Endothelial cell (in vitro differentiated cells): ENCODE results near the gene GID4. TPM values are rescaled to one million over a fixed set of nuclear protein-coding genes. Genes with fewer than 3 reads are reported as not detected.

ENCODE experiments used
- DNase-seq: peaks from one replicate; pipeline ENCODE4 v3.0.0; 2021; ENCODE audit warnings: low spot score
- H3K27ac Mint-ChIP-seq: one replicate; pipeline ENCODE4 v1.8.0; 2021; ENCODE audit warnings: mixed read lengths, inconsistent platforms; ENCODE audit not compliant: unreplicated experiment
- H3K27me3 Mint-ChIP-seq: one replicate; pipeline ENCODE4 v1.8.0; 2021; ENCODE audit warnings: mild to moderate bottlenecking, moderate library complexity, mixed read lengths, inconsistent platforms; ENCODE audit not compliant: unreplicated experiment
- H3K36me3 Mint-ChIP-seq: one replicate; pipeline ENCODE4 v1.8.0; 2021; ENCODE audit warnings: mild to moderate bottlenecking, low read depth, mixed read lengths, inconsistent platforms; ENCODE audit not compliant: unreplicated experiment
- H3K4me1 Mint-ChIP-seq: one replicate; pipeline ENCODE4 v1.8.0; 2021; ENCODE audit warnings: mild to moderate bottlenecking, mixed read lengths, inconsistent platforms; ENCODE audit not compliant: unreplicated experiment
- H3K4me3 Mint-ChIP-seq: one replicate; pipeline ENCODE4 v1.8.0; 2021; ENCODE audit warnings: mild to moderate bottlenecking, mixed read lengths, inconsistent platforms; ENCODE audit not compliant: unreplicated experiment
- H3K9me3 Mint-ChIP-seq: one replicate; pipeline ENCODE4 v1.8.0; 2021; ENCODE audit warnings: mixed read lengths, inconsistent platforms; ENCODE audit not compliant: unreplicated experiment
- total RNA-seq: library from RNA; stranded (reverse); fragmentation: NEBNext Ultra II Directional; extraction: Animal tissue kit (Norgen Biotek cat#: 25700); gene quantifications from one replicate; pipeline ENCODE4 v1.2.1, GENCODE V29; 2021; ENCODE audit not compliant: unreplicated experiment
- TF ChIP-seq, protein P1 (sequence below): fragments of 200-600 bp; sonication (generic); IDR thresholded peaks from one replicate; pipeline ENCODE4 v1.5.0; 2021; ENCODE audit warnings: antibody characterized with exemption; ENCODE audit not compliant: unreplicated experiment

The GID4 gene
- total RNA-seq, 1 donor from 2014 or later, result 15.5 TPM

DNA sequence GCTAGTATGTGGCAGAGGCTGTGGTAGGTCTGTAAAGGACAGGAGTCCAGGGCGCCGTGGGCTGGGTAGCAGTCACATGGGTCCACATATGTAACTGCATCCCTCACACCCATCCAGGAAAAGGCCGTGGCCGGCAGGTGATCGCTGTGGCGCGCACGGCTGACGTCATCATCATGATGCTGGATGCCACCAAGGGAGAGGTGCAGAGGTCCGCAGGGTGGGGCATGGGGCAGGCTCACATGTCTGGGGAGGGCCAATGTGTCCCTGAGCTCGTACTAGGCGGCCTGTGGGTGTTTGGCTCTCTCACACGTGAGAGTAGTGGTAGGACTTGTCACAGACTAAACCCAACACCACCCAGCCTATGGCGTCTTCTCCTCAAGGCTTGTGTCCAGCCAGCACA, 60.3 kb downstream of the GID4 start:
- no peaks in the 10 kb centered on the region for H3K9me3 Mint-ChIP-seq
- no peak overlapping the region for H3K27ac Mint-ChIP-seq
- H3K4me1 Mint-ChIP-seq, result no peaks in the 10 kb centered on the region
- peaks cover 3% of the 10 kb centered on the region for H3K27me3 Mint-ChIP-seq
- H3K4me3 Mint-ChIP-seq, result no peak overlapping the region
- H3K36me3 Mint-ChIP-seq, result peaks cover 24% of the 10 kb centered on the region
- TF ChIP-seq, protein P1, sequence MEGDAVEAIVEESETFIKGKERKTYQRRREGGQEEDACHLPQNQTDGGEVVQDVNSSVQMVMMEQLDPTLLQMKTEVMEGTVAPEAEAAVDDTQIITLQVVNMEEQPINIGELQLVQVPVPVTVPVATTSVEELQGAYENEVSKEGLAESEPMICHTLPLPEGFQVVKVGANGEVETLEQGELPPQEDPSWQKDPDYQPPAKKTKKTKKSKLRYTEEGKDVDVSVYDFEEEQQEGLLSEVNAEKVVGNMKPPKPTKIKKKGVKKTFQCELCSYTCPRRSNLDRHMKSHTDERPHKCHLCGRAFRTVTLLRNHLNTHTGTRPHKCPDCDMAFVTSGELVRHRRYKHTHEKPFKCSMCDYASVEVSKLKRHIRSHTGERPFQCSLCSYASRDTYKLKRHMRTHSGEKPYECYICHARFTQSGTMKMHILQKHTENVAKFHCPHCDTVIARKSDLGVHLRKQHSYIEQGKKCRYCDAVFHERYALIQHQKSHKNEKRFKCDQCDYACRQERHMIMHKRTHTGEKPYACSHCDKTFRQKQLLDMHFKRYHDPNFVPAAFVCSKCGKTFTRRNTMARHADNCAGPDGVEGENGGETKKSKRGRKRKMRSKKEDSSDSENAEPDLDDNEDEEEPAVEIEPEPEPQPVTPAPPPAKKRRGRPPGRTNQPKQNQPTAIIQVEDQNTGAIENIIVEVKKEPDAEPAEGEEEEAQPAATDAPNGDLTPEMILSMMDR, result no peak
- DNase-seq, result no peak

DNA sequence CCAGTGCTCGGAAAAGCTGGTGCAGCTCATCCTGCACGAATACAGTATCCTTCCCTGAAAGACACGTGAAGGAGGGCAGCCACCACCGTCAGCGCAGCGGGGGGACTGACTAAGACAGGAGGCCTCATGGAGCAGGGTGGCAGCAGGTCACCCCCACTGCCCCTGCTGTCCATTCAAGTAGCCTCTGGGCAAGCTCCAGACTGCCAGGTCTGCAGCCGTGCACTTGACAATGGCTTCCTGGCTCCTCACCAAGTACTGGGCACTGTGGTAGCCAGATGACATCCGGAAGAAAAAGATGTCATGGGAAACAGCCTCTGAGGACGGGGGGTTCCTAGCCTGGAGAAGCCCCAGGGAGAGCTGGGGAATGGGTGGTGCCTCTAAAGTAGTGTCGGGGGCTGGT, 61.4 kb downstream of the GID4 start:
- Mint-ChIP-seq H3K4me1 (no peaks in the 10 kb centered on the region), H3K27me3 (peaks cover 3% of the 10 kb centered on the region), H3K27ac (no peak overlapping the region), H3K4me3 (no peak overlapping the region), H3K9me3 (no peaks in the 10 kb centered on the region), H3K36me3 (peaks cover 24% of the 10 kb centered on the region)
- no peak for DNase-seq
- TF ChIP-seq, protein P1, result no peak

DNA sequence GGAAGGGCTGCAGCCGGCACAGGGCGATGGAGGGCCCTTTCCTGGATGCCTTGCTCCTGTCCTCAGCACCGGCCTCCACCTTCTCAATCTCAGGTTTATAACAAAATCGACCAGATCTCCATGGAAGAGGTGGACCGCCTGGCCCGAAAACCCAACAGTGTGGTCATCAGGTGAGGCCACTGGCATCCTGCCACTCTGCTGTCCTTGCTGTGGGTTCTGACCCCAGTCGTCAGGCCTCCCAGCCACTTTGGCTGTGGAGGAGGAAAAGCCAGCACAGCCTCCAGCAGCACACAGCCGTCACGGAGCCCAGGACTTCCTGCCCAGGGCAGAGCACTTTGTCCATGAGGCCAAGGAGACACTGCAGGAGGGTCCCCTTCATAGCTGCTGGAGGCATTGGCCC, 62.6 kb downstream of the GID4 start:
- no peak overlapping the region for H3K27ac Mint-ChIP-seq
- no peak for DNase-seq

DNA sequence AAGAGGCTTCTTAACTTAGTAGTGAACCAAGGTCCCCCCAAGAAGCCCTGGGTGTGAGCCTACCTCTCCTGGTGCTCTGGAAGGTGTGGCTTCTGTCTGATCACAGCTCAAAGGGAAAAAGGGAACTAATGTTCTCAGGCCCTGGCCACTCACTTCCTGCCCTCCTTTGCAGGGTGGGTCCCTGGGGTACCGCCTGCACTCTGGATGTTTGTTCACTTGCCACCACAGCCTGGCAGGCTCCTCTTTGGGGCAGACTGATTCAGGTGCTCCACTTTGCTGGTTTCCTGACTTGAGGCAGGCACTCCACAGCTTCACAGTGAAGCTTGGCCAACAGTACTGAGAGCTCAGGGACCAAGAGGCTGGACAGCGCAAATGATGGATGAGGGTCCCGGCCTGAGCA, 63.4 kb downstream of the GID4 start:
- Mint-ChIP-seq H3K27ac (no peak overlapping the region), H3K27me3 (peaks cover 6% of the 10 kb centered on the region), H3K4me3 (no peak overlapping the region), H3K4me1 (no peaks in the 10 kb centered on the region), H3K9me3 (no peaks in the 10 kb centered on the region), H3K36me3 (peaks cover 15% of the 10 kb centered on the region)
- no peak for DNase-seq
- TF ChIP-seq, protein P1, result no peak

More for the DNA sequence above, 62.6 kb downstream of the GID4 start:
- Mint-ChIP-seq H3K4me1 (no peaks in the 10 kb centered on the region), H3K36me3 (peaks cover 13% of the 10 kb centered on the region), H3K27me3 (peaks cover 4% of the 10 kb centered on the region), H3K4me3 (no peak overlapping the region), H3K9me3 (no peaks in the 10 kb centered on the region)
- TF ChIP-seq, protein P1, result no peak

DNA sequence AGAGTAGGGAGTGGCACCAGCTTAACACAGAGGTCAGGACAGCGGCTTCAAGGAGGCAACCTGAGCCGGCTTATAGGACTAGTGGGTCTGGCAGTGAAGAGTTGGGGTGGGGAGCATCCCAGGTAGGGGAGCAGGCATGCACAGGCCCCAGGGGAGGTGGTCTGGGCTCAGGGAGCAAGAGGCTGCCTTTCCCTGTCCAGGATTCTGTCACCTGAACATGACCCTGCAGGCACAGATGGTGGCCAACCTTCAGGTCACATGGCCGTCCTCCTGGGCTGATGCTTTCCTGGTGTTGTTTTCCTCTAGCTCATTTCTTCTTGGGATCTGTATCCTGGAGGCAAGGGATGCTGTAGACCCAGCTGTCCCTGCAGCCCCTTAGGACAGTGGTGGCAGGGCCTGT, 65.8 kb downstream of the GID4 start:
- H3K27ac Mint-ChIP-seq, result no peak overlapping the region
- peaks cover 11% of the 10 kb centered on the region for H3K36me3 Mint-ChIP-seq
- H3K4me3 Mint-ChIP-seq, result no peak overlapping the region
- TF ChIP-seq, protein P1, result no peak
- H3K9me3 Mint-ChIP-seq, result no peaks in the 10 kb centered on the region
- no peaks in the 10 kb centered on the region for H3K4me1 Mint-ChIP-seq
- no peak for DNase-seq
- H3K27me3 Mint-ChIP-seq, result peaks cover 9% of the 10 kb centered on the region
